ENCODE measurements around the gene ABHD16B.
A peak's percentile ranks its signal among the peaks of the same experiment; 100 is the strongest.
"Not testable (repeated sequence)": the region's sequence is repeated elsewhere in the genome, so short reads cannot be mapped to it uniquely, and the experiment has no call there.

The ABHD16B gene

DNA sequence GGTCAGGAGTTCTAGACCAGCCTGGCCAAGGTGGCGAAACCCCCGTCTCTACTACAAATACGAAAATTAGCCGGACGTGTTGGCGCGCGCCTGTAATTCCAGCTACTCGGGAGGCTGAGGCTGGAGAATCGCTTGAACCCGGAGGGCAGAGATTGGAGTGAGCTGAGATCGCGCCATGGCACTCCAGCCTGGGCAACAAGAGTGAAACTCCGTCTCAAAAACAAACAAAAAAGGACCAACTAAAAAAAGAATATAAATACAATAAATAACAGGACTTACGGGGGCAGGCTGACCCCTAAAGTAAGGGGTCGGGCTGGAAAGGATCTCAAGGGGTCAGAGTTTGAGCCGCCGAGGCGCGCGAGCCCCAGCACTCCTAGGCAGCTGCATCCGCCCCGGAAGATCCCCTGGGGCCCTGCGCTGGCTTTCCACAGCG lies 3.3 kb downstream of the ABHD16B start:
- in situ Hi-C loops (cut with HindIII; ENCODE audit: low pct_ligation_motif_present, low pct_unique_long_range_greater_than_20kb, low sequenced_read_pairs), result loop anchor here (25.0 kb wide), 1 partner anchor 277 kb away; no protein-coding TSS in a partner anchor
- DNase-seq, result no peak

DNA sequence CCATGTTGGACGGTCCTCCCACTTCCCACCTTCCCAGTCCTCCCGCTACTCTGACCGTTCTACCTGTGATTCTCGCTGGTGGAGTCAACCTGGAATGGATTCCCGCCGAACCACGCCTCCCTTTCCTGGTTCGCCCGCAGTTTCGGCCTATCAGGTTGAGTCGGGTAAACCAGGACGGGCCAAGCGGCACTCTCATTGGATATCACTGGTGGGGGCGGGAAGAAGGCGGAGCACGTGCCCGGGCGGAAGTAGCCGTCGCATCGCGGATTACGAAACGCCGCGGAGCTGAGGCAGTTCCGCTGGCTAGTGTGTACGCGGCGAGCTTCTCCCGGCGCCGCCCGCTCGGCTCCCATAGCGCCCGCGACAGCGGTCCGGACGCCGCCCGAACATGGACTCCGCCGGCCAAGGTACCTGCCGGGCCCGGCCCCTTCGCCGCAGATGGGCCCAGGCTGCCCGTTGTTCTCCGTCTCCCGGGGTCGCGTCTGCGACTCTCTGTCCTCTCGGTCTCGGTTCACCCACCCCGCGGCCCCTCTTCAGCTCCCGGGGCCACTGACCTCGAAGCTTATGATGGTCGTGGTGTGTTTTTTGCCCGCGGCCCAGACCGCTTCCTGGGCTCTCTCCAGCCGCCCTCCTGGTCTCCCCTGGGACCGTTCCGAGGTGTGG lies 3.8 kb downstream of the ABHD16B start, which contains the start of gene TPD52L2:
Gene TPD52L2, plus strand, starts transcription at position 293 of the 663 bp plus-strand sequence. Its CDS starts 96 bp downstream, at position 389.
- peak; percentile 97 for DNase-seq
- in situ Hi-C loops (cut with HindIII; ENCODE audit: low pct_ligation_motif_present, low pct_unique_long_range_greater_than_20kb, low sequenced_read_pairs), result loop anchor here (25.0 kb wide), 1 partner anchor 278 kb away; no protein-coding TSS in a partner anchor

DNA sequence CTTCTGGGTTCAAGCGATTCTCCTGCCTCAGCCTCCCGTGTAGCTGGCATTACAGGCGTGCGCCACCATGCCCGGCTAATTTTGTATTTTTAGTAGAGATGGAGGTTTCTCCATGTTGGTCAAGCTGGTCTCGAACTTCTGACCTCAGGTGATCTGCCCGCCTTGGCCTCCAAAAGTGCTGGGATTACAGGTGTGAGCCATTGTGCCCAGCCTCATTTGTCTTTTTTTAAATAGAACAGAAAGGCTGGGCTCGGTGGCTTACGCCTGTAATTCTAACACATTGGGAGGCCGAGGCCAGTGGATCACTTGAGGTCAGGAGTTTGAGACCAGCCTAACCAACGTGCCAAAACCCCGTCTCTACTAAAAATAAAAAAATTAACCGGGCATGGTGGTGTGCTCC lies 5.7 kb downstream of the ABHD16B start:
- not testable (repeated sequence) for DNase-seq
- in situ Hi-C loops (cut with HindIII; ENCODE audit: low pct_ligation_motif_present, low pct_unique_long_range_greater_than_20kb, low sequenced_read_pairs), result loop anchor here (25.0 kb wide), 1 partner anchor 280 kb away; no protein-coding TSS in a partner anchor

DNA sequence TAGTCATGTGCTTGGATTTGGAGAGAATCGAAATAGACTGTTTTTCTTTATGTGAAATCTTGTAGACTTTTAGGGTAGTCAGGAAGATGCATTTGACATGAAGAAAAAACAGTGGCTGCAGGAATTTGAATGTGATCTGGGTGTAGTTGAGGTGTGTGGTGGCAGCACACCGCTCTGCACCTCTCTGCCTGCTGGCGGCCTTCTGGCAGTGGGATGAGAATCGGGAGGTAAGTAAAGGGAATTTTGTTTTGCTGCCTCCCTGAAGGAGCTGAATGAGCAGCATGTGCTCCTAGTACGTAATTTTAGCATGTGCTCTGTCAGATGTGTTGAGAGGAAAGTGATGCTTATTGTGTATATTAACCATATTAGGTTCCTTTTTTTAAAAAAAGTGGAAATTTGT lies 7.0 kb downstream of the ABHD16B start:
- DNase-seq, result no peak
- in situ Hi-C loops (cut with HindIII; ENCODE audit: low pct_ligation_motif_present, low pct_unique_long_range_greater_than_20kb, low sequenced_read_pairs), result loop anchor here (25.0 kb wide), 1 partner anchor 281 kb away; no protein-coding TSS in a partner anchor

DNA sequence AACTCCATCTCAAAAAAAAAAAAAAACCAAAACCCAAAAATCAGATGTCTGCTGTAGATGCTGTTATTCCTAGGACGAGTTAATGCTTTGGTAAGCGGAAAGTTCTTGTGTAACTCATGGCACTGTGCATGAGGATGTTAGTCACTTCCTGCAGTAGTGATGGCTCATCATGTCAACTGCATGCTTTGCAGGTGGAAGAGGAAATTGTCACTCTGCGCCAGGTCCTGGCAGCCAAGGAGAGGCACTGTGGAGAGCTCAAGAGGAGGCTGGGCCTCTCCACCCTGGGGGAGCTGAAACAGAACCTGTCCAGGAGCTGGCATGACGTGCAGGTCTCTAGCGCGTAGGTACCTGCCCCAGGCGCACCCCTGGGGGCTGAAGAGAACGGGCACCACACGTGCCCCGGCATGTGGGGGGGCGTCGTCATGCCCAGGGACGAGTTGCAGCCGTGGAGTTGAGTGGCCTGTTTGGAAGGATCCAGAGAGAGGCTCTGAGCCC lies 12.2 kb downstream of the ABHD16B start:
- DNase-seq, result peak; percentile 30
- in situ Hi-C loops (cut with HindIII; ENCODE audit: low pct_ligation_motif_present, low pct_unique_long_range_greater_than_20kb, low sequenced_read_pairs), result loop anchor here (25.0 kb wide), 1 partner anchor 286 kb away; no protein-coding TSS in a partner anchor

DNA sequence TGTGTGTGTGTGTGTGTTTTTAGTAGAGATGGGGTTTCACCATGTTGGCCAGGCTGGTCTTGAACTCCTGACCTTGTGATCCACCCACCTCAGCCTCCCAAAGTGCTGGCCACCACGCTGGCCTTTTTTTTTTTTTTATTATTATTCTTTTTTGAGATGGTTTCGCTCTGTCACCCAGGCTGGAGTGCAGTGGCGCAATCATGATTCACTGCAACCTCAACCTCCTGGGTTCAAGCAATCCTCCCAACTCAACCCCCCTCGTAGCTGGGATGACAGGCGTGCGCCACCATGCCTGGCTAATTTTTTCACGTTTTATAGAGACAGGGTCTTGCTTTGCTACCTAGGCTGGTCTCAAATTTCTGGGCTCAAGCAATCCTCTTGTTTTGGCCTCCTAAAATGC lies 12.9 kb downstream of the ABHD16B start:
- DNase-seq, result not testable (repeated sequence)
- in situ Hi-C loops (cut with HindIII; ENCODE audit: low pct_ligation_motif_present, low pct_unique_long_range_greater_than_20kb, low sequenced_read_pairs), result loop anchor here (25.0 kb wide), 1 partner anchor 287 kb away; no protein-coding TSS in a partner anchor

DNA sequence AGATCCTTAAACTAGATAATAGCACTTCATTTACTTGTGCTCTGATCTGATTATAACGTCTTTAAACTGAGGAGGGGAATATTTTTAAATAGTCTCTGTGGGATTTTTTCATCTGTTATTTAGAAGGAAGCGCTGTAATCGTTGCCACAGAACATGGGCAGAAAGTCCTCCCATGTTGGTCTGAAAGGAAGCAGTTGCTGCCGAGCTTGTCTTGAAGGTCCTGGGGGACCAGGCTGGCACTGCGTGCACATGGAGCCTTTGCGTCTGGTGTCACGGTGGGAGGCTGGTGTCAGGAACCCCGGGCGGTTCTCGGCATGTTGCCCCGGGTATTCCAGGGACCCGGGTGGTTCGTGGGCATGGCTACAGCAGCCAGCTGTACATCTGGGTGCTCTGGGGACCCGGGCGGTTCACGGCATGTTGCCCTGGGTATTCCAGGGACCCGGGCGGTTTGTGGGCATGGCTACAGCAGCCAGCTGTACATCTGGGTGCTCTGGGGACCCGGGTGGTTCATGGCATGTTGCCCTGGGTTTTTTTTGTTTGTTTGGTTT lies 15.3 kb downstream of the ABHD16B start:
- in situ Hi-C loops (cut with HindIII; ENCODE audit: low pct_ligation_motif_present, low pct_unique_long_range_greater_than_20kb, low sequenced_read_pairs), result no loop called here
- DNase-seq, result no peak

DNA sequence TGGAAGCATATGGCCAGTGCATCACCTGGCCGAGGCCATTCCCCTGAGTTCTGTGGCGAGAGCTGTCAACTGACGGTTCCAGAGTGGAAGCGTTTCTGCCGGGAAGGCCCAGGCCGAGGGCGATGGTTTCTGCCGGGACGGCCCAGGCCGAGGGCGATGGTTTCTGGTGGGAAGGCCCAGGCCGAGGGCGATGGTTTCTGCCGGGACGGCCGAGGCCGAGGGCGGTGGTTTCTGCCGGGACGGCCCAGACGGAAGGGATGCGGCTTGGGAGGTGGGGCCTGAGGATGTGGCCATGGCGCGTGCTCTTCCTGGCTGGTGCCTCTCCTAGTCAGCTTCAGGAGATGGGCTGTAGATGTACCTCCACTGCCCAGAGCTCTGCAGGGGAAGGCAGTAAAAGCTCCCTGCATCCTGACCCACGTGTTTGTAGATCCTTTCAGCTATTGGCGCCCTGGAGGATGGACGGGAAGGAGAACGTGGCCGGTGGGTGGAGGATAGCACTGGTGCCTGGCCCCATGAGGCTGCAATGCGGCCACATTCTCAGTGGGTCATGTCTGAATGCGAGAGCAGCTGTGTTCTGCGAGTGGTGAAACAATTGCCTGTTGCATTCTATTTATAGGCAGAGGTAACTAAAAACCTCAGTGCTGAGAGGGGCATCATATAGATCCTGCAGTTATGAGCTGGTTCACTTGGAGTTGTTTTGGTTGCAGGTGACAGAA lies 16.6 kb downstream of the ABHD16B start:
- in situ Hi-C loops (cut with HindIII; ENCODE audit: low pct_ligation_motif_present, low pct_unique_long_range_greater_than_20kb, low sequenced_read_pairs), result no loop called here
- DNase-seq, result no peak

DNA sequence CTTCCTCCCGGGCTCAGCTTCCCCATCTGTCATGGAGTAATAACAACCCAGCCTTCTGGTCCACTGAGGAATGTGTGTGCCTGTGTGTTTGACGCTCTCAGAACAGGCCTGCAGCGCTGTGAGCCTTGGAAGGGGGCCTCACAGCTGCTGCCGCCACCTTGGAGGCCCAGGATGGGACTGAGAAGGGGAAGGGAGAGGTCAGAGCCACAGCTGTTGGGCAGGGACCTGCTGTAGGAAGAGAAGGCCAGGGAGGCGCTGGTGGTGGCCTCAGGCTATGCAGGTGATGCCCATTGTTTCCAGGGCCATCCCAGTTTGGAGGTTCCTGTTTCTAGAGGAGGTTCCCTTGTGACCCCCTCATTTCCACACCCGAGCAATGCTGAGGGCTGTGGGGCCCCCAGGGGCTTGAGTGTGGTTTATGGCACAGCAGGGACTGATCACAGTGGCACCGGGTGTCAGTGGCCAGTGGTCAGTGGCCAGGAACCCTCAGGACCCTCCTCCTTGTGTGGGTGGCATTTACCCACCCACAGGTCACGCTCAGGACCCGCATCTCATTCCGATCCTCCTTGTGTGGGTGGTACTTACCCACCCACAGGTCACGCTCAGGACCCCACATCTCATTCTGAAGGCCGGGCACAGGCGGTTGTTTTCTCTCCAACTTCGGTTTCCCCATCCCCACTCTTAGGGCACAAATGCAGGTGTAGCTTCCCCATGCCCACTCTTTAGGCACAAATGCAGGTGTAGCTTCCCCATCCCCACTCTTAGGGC lies 17.8 kb downstream of the ABHD16B start:
- in situ Hi-C loops (cut with HindIII; ENCODE audit: low pct_ligation_motif_present, low pct_unique_long_range_greater_than_20kb, low sequenced_read_pairs), result no loop called here
- DNase-seq, result no peak

DNA sequence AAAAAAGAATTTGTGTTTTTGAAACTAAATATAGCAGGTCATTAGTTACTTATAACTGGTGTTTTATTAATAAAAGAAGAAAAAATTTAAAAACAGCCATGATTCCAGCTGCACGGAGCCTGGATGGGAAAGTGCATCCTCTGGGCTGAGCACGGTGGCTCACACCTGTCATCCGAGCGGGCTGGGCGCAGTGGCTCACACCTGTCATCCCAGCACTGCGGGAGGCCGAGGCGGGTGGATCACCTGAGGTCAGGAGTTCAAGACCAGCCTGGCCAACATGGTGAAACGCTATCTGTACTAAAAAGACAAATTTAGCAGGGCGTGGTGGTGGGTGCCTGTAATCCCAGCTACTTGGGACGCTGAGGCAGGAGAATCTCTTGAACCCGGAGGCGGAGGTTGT lies 19.6 kb downstream of the ABHD16B start:
- in situ Hi-C loops (cut with HindIII; ENCODE audit: low pct_ligation_motif_present, low pct_unique_long_range_greater_than_20kb, low sequenced_read_pairs); DNase-seq: not testable (repeated sequence)

DNA sequence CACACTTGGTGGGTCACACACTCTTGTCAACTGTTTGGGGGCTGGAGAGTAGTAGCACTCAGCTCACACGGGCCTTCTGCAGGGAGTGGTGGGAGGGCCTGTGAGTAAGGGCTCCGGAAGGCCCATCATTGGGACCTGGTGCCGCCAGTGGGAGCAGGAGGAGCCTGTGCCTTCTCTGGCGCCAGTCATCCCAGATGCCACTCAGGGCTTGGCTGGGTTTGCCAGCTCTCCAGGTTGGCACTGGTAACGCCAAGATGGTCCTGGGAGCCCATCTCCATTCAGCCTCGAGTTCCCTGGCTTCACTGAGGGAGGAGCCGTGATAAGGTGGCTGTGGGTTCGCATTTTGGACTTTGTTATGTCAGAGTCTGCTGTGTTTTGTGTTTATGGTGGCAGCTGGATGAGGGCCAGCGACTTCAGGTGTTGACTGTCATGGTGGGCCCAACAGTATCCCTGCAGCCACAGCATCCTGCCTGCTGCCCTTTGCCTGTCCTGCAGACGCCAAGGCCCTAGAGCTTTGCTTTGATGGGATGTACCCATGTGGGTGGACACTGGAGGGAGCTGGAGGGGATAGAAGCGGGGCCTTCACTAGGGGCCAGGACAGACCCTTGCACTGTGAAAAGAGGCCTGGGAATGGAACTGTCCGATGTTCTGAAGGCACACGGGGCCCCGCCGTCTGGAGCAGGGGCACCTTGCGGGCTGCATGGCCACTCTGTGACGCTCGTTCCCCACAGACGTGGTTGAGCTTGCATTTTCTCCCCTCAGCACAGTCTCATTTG lies 20.3 kb downstream of the ABHD16B start:
- in situ Hi-C loops (cut with HindIII; ENCODE audit: low pct_ligation_motif_present, low pct_unique_long_range_greater_than_20kb, low sequenced_read_pairs), result no loop called here
- DNase-seq, result no peak

DNA sequence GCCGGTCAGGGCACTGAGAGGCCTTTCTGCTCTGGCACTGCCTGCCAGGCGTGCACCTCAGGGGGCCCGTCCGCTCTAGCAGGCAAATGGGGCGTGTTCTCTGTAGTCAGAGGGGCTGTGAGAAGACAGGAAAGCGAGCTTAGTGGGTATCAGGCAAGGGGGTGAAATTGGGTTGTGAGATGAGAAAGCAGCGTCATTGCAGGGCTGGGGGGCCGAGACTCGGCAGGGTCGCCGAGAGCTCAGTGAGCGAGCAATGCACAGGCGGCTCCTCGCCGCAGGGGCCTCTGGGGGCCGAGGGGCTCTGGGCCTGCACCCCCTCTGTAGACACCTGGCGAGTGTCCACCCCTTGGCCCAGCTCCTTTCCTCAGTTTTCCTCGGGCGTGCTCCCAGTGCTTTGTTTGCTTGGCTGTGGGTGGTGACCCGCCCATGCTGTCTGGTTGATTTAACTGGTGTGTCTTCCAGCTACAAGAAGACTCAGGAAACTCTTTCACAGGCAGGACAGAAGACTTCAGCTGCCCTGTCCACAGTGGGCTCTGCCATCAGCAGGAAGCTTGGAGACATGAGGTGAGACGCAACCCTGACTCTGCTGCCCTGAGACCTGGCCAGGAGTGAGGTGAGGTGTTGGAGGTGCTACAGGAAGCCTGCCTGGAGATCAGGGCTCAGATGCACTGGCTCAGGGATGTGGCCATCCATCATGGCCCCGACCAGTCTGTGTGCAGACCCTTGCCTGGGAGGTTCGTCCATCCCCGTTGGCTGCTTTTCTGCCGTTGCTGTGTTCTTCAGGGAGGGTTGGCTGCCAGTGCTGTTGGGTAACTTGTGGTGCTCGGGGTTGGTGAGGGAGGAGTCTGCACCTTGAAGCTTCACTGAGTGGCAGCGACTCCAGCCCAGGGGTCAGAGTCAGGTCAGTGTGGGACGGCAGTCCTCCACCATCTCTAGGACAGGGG lies 21.2 kb downstream of the ABHD16B start:
- DNase-seq, result no peak
- in situ Hi-C loops (cut with HindIII; ENCODE audit: low pct_ligation_motif_present, low pct_unique_long_range_greater_than_20kb, low sequenced_read_pairs), result no loop called here

DNA sequence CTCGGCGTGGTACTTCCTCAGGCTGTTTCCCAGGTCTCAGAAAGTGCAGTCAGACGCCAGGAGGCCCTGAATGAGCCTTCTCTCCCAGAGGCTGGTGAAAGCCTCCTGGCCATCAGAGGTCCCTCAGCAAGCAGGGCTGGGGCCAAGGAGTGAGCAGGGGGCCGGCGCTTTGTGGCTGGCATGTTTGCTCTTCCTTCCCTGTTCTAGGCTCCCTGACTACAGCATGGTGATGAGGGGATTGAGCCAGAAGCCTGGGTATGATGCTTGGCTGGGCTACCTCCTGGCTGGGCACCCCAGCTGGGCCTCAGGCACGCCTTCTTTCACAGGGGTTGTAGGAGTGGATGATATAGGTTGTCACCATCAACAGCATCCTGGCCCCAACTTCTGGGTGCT lies 21.9 kb downstream of the ABHD16B start:
- in situ Hi-C loops (cut with HindIII; ENCODE audit: low pct_ligation_motif_present, low pct_unique_long_range_greater_than_20kb, low sequenced_read_pairs), result no loop called here
- DNase-seq, result no peak

DNA sequence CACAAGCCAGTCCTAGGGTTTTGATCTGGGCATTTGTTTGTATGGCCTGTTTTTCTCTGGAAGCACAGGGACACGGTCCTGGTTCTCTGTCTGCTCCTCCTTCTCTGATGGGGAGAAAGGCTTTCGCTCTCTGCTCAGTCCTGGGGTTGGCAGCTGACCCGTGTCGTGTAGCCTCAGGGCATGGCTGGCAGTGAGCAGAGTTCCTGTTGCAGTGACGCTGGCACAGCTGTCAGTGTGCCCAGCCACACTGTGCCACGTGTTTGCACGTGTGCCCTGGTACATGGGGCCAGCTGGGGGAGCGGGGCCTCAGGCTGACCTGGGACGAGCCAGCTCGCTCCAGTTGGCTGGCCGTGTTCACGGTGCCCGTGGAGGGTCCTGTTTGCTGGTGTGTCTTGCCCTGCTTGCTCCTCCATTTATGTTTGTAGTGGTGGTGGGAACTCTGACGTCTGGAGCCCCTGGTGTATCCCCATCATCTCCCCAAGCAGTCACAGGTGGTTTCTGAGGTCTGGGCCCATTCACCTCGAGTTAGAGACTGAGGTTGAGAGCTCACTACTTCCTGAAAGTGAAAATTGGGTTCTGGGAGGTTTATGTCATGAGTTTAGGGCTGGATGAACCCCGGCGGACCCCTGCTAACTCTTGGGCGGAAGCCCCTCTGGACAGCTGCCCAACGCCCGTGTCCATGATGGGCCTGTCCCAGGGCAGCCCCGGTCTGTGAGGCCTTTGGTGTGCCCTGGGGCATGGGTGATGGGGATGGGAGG lies 23.4 kb downstream of the ABHD16B start:
- in situ Hi-C loops (cut with HindIII; ENCODE audit: low pct_ligation_motif_present, low pct_unique_long_range_greater_than_20kb, low sequenced_read_pairs), result no loop called here
- no peak for DNase-seq

DNA sequence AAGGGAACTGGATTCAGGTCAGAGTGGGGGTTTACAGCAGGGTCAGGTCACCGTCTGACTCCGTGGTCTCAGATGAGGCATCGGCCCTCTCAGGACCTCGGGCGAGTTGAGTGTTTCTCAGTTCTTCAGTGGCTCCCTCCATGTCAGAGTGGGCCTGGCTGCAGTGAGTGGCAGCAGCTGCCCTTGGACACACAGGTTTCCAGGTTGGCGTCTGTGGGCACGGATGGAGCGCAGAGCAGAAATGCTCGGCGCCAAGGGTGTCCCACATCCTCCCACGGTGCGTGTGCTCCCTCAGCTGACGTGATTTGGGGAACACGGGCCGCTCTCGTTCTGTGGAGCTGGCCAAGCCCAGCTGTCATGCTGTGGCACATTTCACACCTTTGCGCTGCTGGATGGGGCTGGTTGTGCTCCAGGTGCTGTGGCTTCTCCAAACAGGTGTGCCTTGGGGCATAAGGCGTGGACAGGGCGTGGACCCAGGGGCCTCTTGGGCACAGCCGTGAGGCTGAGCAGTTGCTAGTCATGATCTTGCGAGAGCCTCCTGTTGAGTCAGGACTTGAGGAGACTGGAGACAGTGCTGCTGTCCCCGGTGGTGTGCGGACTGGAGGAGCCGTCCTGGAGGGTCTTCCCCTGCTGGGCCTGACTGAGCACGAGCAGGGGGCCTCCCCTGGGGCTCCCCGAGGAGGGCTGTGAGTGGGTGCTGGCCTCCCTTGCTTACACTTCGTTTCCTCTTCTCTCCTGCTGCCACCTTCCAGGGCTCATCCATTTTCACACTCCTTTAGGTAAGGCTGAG lies 24.2 kb downstream of the ABHD16B start:
- in situ Hi-C loops (cut with HindIII; ENCODE audit: low pct_ligation_motif_present, low pct_unique_long_range_greater_than_20kb, low sequenced_read_pairs), result no loop called here
- DNase-seq, result no peak

DNA sequence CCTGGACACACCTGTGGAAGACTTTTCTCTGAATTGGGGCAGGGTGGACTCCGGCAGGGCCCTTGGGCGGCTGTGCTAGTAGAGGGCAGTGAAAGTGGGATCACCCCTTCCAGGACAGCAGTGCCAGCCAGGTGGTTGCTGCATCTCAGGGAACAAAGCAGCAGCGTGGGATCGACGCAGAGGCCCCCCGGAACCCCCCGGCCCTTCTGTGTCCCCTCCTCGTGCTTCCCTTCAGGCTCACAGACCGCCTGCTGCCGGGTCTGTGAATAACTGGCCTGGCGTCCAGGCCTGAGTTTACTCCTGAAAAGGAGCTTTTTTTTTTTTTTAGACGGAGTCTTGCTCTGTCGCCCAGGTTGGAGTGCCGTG lies 24.7 kb downstream of the ABHD16B start:
- no peak for DNase-seq
- in situ Hi-C loops (cut with HindIII; ENCODE audit: low pct_ligation_motif_present, low pct_unique_long_range_greater_than_20kb, low sequenced_read_pairs), result no loop called here
